HG03558 (cell line): Measurements from ENCODE around the gene EFCC1.
A peak's percentile ranks its signal among the peaks of the same experiment; 100 is the strongest.

Experiments used
- ATAC-seq: cut with Tn5 transposase; IDR thresholded peaks from one replicate; pipeline ENCODE4 v1.9.1; 2021; ENCODE audit warnings: moderate number of reproducible peaks; ENCODE audit not compliant: unreplicated experiment; ENCODE audit errors: extremely low read depth

EFCC1 gene

DNA sequence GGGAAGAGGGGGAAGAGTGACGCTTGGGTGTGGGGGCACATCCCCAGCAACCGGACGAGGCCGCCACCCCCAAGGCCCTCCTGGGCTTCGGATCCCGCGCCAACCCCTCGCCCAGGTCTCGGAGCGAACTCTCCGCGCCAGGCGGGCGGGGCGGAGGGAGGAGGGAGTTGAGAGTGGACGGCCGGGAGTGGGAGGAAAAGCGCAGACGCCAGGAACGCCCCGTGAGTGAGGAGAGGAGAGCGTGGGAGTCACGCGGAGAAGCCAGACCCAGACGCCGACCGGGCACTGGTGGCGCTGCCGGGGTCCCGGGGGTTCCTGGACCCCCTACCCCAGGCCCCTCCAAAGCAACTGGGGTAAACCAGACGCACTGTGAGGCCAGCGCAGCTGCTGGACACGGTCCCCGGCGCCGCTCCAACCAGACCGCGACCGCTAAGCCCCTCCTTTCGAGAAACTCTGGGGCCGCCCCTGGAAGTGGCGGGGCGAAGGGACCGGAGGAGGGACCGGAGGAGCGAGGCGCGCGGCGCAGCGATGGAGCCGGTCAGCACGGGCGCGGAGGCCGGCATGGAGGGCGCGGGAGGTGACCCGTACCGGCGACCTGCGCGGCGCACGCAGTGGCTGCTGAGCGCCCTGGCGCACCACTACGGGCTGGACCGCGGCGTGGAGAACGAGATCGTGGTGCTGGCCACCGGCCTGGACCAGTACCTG, at the start of gene EFCC1:
TSS of gene EFCC1 (plus strand) at position 204 of the 705 bp plus-strand sequence. CDS start at position 529, 325 bp downstream.
- no peak for ATAC-seq

- ATAC-seq: no peak
Observed at GRCh38 chr3:128956440-128956839, 44.7 kb upstream of the EFCC1 start.

DNA sequence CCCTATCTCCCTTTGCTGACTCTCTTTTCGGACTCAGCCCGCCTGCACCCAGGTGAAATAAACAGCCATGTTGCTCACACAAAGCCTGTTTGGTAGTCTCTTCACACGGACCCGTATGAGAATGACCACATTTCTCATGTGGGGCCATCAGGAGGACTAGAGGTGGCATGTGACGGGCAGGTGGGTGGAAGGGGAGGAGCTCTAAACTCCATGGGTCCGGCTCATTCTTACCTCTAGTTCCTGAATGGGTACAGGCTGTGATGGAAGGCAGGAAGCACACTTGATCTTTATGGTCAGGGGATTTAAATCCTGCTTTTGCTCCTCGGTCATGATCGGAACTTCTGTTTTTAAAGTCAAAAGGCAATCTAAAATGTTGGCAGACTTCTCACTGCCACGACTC, 35.8 kb upstream of the EFCC1 start:
- ATAC-seq: no peak

GRCh38 chr3:128965818-128966217, 35.3 kb upstream of the EFCC1 start:
- ATAC-seq: no peak

DNA sequence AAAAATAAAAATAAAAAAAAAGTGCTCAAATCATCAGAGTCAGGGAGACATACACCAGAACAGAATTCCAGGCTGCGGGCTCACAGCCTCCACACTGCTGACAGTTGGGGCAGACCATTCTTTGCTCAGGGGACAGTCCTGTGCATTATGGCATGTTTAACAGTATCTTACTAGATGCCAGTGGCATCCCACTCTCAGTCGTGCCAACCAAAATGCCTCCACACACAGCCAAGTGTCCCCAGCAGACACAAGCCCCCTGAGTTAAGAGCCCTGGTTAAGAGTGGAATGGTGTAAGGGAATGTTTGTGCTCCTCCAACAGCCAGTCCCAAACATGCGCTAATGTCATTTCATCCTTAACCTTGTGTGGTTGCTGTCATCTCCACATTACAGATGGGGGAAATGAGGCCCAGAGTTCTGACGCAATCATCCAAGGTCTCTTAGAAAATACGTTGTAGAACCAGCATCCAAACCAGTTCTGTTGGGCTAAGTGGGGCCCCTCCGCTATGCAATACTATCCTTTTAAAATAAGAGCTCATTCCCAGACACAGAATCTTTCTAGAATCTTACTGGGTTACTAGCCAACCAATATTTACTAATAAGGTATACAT, 33.3 kb upstream of the EFCC1 start:
- no peak for ATAC-seq

- no peak for ATAC-seq
Observed at GRCh38 chr3:128969993-128970739, 30.9 kb upstream of the EFCC1 start.

DNA sequence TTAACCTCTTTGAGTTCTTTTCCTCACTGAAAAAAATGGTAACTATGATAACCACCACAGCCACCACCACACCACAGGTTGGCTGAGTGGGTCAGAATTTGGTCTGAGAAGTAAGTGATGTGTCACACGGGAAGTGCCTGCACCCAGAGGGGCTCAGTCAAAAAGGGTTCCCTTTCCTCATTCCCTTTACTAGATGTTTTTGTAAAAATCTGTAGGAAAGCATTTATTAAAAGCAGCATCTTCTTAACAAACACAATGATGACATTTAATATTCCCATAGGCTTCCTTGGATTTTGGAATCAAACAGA, 30.4 kb upstream of the EFCC1 start:
- ATAC-seq: no peak

DNA sequence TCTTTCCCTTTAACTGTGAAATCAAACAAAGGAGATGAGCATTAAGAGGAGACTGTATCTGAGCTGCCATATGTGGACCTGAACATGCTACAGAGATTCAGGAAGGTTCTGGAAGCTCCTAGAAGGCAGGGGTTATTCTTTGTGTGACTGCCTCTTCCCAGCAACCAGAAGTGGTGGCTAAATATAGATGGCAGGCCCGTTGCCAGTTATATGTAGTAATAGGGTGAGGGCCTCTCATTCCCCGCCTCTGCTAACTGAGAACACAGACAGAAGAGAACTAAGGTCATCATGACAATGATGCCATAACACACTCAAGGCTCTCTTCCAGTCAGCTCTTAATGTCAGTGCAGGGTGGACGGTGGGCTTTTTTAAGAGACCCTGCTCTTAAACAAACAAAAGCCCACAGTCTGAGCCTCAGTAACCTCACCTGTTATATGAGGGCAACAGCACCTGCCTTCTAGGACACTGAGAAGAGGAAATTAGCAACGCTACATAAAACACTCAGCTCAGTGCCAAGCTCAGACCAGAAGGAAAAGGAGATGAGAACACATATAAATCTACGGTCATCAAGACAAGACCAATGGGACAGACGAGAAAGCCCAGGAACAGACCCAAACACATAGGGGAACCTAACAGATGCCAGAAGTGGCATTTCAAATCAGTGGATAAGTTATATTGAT, 29.5 kb upstream of the EFCC1 start:
- no peak for ATAC-seq

GRCh38 chr3:128973988-128974564, 27.0 kb upstream of the EFCC1 start:
- no peak for ATAC-seq

- ATAC-seq: no peak
Observed at GRCh38 chr3:128975276-128975675, 25.8 kb upstream of the EFCC1 start.

DNA sequence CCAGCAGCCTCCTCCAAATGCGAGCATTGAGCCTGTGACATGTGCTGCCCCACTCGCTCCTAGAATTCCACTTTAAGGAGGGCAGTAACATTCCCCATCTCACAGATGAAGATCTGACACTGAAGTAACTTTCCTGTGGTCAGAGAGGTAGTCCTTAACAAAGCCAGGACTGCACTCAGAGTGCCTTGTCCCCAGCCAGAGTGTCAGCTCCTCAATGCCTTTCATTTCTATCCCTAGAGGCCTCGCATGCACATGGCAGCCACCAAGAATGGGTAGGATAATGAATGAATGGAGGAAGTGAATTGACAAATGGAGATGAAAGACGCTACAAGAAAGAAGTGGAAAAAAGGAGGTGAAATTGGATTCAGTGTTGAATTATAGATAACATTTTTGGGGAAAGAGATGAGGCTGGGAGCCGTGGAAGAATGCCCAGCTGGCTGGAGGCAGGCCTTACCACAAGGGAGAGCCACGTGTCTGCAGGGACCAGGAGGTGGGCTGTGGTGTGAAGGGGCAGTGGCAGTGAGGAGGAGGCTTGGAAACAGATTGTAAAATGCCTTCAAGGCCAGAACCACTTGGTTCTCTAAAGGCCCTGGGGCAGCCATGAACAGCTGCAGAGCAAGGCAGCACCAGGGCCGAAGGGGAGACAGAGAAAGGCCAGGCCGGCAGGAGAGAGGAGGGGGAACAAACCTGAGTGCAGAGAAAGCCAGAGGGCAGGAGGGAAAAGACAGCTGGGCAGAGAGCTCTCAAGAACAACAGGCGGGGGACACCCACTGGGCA, 17.6 kb upstream of the EFCC1 start:
- no peak for ATAC-seq

GRCh38 chr3:128984596-128984995, 16.5 kb upstream of the EFCC1 start:
- ATAC-seq: no peak

GRCh38 chr3:128987302-128988100, 13.6 kb upstream of the EFCC1 start:
- no peak for ATAC-seq

DNA sequence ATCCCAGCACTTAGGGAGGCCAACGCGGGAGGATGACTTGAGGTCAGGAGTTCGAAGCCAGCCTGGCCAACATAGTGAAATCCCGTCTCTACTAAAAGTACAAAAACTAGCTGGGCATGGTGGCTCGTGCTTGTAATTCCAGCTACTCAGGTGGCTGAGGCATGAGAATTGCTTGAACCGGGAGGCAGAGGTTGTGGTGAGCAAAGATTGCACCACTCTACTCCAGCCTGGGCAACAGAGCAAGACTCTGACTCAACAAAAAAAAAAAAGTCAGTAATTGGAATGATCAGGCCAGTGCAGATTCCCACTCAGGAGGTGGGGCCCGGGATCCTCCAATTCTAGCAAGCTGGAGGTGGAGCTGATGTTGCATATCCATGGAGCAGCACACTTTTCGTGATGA, 12.8 kb upstream of the EFCC1 start:
- no peak for ATAC-seq

- ATAC-seq: no peak
Observed at GRCh38 chr3:128991355-128991895, 9.7 kb upstream of the EFCC1 start.

- ATAC-seq: no peak
Observed at GRCh38 chr3:128992926-128993460, 8.1 kb upstream of the EFCC1 start.

GRCh38 chr3:128993461-128994172, 7.5 kb upstream of the EFCC1 start, which contains the start of gene CFAP92:
Gene CFAP92 (minus strand): TSS chr3:128994076. CDS start chr3:128993304, 772 bp downstream.
- peak; percentile 49 for ATAC-seq

DNA sequence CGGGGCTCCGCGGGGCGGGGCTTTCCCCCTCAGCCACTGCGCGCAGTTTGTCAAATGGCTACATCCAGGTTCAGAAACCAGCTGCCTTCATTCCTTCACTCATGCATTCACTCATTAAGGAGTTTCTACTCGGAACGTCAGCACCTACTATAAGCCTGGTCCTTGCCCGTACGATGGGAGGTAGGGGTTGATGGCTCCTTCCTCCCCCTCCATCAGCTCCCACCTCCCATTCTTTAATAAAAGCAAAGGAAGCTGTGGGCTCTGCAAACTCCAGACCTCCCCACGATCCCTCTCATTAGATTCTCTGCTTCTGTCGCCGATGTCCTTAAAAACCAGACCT, 7.0 kb upstream of the EFCC1 start:
- ATAC-seq: no peak
